Measurements from ENCODE around the gene MTSS2.

The MTSS2 gene

DNA sequence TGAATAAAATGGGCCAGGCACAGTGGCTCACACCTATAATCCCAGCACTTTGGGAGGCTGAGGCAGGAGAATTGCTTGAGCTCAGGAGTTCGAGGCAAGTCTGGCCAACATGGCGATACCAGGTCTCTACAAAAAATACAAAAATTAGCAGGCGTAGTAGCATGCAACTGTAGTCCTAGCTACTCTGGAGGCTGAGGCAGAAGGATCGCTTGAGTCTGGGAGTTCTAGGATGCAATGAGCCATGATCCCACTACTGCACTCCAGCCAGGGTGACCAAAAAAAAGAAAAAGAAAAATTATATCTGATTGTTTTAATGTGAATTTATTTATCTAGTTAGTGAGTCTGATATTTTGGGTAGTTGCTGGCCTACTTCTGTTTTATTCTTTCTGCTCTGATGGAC, 32.4 kb downstream of the MTSS2 start:
- Histone ChIP-seq H3K36me3 (ENCODE audit: insufficient read depth, insufficient read length, low read length) (no peaks in the 10 kb centered on the region), H3K9ac (ENCODE audit: insufficient read length, low read depth) (no peak overlapping the region), H3K27me3 (ENCODE audit: insufficient read depth, insufficient read length) (no peaks in the 10 kb centered on the region), H3K9me3 (ENCODE audit: insufficient read depth, low read length) (peaks cover 8% of the 10 kb centered on the region; the same call in 1 of the 2 replicates), H3K4me1 (ENCODE audit: insufficient read depth, insufficient read length) (peaks cover 12% of the 10 kb centered on the region), H3K4me3 (ENCODE audit: insufficient read length, low read depth) (no peak overlapping the region)
- TF ChIP-seq SUZ12 (IDR thresholded peaks at IDR 0.05; ENCODE audit: extremely low read depth, insufficient read depth, insufficient read length) (no peak), YY1 (IDR thresholded peaks at IDR 0.05; ENCODE audit: insufficient read depth, insufficient read length) (no peak), ZNF274 (IDR thresholded peaks at IDR 0.05; ENCODE audit: low read depth, low read length) (no peak)
- no peak for DNase-seq (ENCODE audit: low read depth, low spot score)

DNA sequence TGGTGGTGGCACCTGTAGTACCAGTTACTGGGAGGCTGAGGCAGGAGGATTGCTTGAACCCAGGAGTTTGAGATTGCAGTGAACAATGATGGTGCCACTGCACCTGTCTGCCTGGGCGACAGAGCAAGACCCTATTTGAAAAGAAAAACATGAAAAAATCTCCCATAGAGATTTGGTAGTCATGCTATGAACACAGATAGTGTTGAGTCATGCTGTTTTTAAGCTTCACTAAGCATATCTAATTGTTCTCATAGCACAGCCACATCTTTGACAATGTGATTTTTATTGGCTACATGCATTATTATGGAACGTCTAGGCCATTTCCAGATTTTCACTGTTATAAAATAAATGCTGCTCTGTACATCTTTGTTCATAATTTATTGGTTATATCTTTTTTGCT, 33.5 kb downstream of the MTSS2 start:
- Histone ChIP-seq H3K4me3 (ENCODE audit: insufficient read length, low read depth) (no peak overlapping the region), H3K4me1 (ENCODE audit: insufficient read depth, insufficient read length) (peaks cover 12% of the 10 kb centered on the region), H3K9ac (ENCODE audit: insufficient read length, low read depth) (no peak overlapping the region), H3K36me3 (ENCODE audit: insufficient read depth, insufficient read length, low read length) (no peaks in the 10 kb centered on the region), H3K27me3 (ENCODE audit: insufficient read depth, insufficient read length) (no peaks in the 10 kb centered on the region), H3K9me3 (ENCODE audit: insufficient read depth, low read length) (peaks cover 8% of the 10 kb centered on the region; the same call in 1 of the 2 replicates)
- no peak for DNase-seq (ENCODE audit: low read depth, low spot score)
- TF ChIP-seq SUZ12 (IDR thresholded peaks at IDR 0.05; ENCODE audit: extremely low read depth, insufficient read depth, insufficient read length): no peak
- TF ChIP-seq ZNF274 (IDR thresholded peaks at IDR 0.05; ENCODE audit: low read depth, low read length): no peak
- no peak for TF ChIP-seq YY1 (IDR thresholded peaks at IDR 0.05; ENCODE audit: insufficient read depth, insufficient read length)

DNA sequence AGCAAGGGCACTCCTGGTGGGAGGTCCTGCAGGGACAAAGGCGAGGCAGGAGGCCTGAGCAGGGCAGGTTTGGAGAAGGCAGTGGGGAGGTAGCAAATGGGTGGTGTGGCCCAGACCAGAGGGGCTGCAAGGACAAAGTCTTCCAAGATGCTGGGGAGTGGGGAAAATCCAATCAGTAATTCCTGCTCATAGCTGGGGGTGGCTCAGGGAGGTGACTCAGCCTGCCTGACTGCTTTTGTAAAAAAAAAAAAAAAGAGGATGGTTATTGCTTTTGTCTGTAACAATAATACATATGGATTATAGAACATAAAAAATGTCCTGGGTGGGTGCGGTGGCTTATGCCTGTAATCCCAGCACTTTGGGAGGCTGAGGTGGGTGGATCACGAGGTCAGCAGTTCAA, 34.3 kb downstream of the MTSS2 start:
- no peak for TF ChIP-seq YY1 (IDR thresholded peaks at IDR 0.05; ENCODE audit: insufficient read depth, insufficient read length)
- TF ChIP-seq SUZ12 (IDR thresholded peaks at IDR 0.05; ENCODE audit: extremely low read depth, insufficient read depth, insufficient read length): no peak
- TF ChIP-seq ZNF274 (IDR thresholded peaks at IDR 0.05; ENCODE audit: low read depth, low read length): no peak
- DNase-seq (ENCODE audit: low read depth, low spot score): no peak
- H3K4me1 ChIP-seq (ENCODE audit: insufficient read depth, insufficient read length): peaks cover 10% of the 10 kb centered on the region
- no peaks in the 10 kb centered on the region for H3K27me3 ChIP-seq (ENCODE audit: insufficient read depth, insufficient read length)
- H3K36me3 ChIP-seq (ENCODE audit: insufficient read depth, insufficient read length, low read length): no peaks in the 10 kb centered on the region
- no peak overlapping the region for H3K9ac ChIP-seq (ENCODE audit: insufficient read length, low read depth)
- peaks cover 8% of the 10 kb centered on the region; the same call in 1 of the 2 replicates for H3K9me3 ChIP-seq (ENCODE audit: insufficient read depth, low read length)
- H3K4me3 ChIP-seq (ENCODE audit: insufficient read length, low read depth): no peak overlapping the region

DNA sequence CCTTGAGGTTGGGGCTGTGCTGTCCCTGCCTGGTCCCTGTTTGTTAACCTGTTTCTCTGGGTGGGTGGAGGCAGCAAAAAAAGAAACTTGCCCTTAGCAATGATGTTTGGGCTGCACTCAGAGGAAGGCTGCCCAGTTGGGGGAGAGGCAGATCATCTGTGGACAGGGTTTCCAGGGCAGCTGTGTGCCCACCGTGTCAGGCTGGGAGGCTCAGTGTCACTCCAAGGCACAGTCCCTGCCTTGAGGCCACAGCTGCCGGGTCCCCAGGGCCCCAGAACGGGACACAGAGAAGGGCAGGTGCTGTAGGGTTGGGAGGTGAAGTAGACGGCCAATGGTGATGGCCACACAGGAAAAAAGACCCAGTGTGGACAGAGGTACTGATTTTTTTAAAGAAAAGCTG, 35.6 kb downstream of the MTSS2 start:
- no peak for TF ChIP-seq YY1 (IDR thresholded peaks at IDR 0.05; ENCODE audit: insufficient read depth, insufficient read length)
- no peak for TF ChIP-seq SUZ12 (IDR thresholded peaks at IDR 0.05; ENCODE audit: extremely low read depth, insufficient read depth, insufficient read length)
- TF ChIP-seq ZNF274 (IDR thresholded peaks at IDR 0.05; ENCODE audit: low read depth, low read length): no peak
- Histone ChIP-seq H3K27me3 (ENCODE audit: insufficient read depth, insufficient read length) (no peaks in the 10 kb centered on the region), H3K9me3 (ENCODE audit: insufficient read depth, low read length) (peaks cover 8% of the 10 kb centered on the region; the same call in 1 of the 2 replicates)

DNA sequence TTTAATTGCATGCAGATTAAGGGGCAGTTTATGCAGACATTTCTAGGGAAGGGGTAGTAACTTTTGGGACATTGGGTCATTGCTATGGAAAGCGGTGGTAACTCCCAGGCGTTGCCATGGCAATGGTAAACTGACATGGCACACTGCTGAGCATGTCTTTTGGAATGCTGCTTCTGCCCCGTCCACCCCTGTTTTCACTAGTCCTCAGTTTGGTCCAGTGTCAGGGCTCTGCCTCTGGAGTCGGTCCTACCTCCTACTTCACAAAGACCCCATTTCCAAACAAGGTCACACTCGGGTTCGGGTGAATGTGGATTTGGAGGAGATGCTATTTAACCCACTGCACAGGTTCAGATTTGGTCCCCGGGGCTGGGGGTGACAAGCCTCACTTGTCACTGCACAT, 36.6 kb downstream of the MTSS2 start:
- no peaks in the 10 kb centered on the region for H3K27me3 ChIP-seq (ENCODE audit: insufficient read depth, insufficient read length)
- H3K36me3 ChIP-seq (ENCODE audit: insufficient read depth, insufficient read length, low read length): no peaks in the 10 kb centered on the region
- TF ChIP-seq YY1 (IDR thresholded peaks at IDR 0.05; ENCODE audit: insufficient read depth, insufficient read length): no peak
- H3K9me3 ChIP-seq (ENCODE audit: insufficient read depth, low read length): peaks cover 8% of the 10 kb centered on the region; the same call in 1 of the 2 replicates
- H3K4me1 ChIP-seq (ENCODE audit: insufficient read depth, insufficient read length): peaks cover 8% of the 10 kb centered on the region
- H3K9ac ChIP-seq (ENCODE audit: insufficient read length, low read depth): no peak overlapping the region
- DNase-seq (ENCODE audit: low read depth, low spot score): no peak
- H3K4me3 ChIP-seq (ENCODE audit: insufficient read length, low read depth): no peak overlapping the region

More for the DNA sequence above, 35.6 kb downstream of the MTSS2 start:
- Histone ChIP-seq H3K36me3 (ENCODE audit: insufficient read depth, insufficient read length, low read length) (no peaks in the 10 kb centered on the region), H3K9ac (ENCODE audit: insufficient read length, low read depth) (no peak overlapping the region), H3K4me1 (ENCODE audit: insufficient read depth, insufficient read length) (peaks cover 9% of the 10 kb centered on the region), H3K4me3 (ENCODE audit: insufficient read length, low read depth) (no peak overlapping the region)
- no peak for DNase-seq (ENCODE audit: low read depth, low spot score)

DNA sequence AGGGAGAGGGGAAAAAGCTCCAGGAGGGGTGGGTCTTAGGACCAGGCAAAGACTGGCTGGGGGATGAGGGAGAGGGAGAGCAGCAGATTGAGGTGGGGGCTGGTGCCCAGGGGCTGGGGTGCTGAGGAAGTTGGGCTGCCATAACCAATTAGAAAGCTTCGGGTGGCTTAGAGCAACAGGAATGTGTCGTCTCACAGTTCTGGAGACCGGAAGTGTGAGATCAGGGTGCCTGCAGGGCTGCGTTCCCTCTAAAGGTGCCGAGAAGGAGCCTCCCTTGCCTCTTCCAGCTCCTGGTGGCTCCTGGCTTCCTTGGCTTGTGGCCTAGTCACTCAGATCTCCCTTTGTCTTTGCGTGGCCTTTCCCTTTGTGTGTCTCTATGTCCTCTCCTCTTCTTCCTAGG, 37.2 kb downstream of the MTSS2 start:
- no peak overlapping the region for H3K9ac ChIP-seq (ENCODE audit: insufficient read length, low read depth)
- H3K36me3 ChIP-seq (ENCODE audit: insufficient read depth, insufficient read length, low read length): no peaks in the 10 kb centered on the region
- no peak for DNase-seq (ENCODE audit: low read depth, low spot score)
- peaks cover 4% of the 10 kb centered on the region for H3K4me1 ChIP-seq (ENCODE audit: insufficient read depth, insufficient read length)
- H3K27me3 ChIP-seq (ENCODE audit: insufficient read depth, insufficient read length): no peaks in the 10 kb centered on the region
- H3K4me3 ChIP-seq (ENCODE audit: insufficient read length, low read depth): no peak overlapping the region
- H3K9me3 ChIP-seq (ENCODE audit: insufficient read depth, low read length): peaks cover 8% of the 10 kb centered on the region; the same call in 1 of the 2 replicates
- TF ChIP-seq SUZ12 (IDR thresholded peaks at IDR 0.05; ENCODE audit: extremely low read depth, insufficient read depth, insufficient read length): no peak
- no peak for TF ChIP-seq YY1 (IDR thresholded peaks at IDR 0.05; ENCODE audit: insufficient read depth, insufficient read length)
- no peak for TF ChIP-seq ZNF274 (IDR thresholded peaks at IDR 0.05; ENCODE audit: low read depth, low read length)

DNA sequence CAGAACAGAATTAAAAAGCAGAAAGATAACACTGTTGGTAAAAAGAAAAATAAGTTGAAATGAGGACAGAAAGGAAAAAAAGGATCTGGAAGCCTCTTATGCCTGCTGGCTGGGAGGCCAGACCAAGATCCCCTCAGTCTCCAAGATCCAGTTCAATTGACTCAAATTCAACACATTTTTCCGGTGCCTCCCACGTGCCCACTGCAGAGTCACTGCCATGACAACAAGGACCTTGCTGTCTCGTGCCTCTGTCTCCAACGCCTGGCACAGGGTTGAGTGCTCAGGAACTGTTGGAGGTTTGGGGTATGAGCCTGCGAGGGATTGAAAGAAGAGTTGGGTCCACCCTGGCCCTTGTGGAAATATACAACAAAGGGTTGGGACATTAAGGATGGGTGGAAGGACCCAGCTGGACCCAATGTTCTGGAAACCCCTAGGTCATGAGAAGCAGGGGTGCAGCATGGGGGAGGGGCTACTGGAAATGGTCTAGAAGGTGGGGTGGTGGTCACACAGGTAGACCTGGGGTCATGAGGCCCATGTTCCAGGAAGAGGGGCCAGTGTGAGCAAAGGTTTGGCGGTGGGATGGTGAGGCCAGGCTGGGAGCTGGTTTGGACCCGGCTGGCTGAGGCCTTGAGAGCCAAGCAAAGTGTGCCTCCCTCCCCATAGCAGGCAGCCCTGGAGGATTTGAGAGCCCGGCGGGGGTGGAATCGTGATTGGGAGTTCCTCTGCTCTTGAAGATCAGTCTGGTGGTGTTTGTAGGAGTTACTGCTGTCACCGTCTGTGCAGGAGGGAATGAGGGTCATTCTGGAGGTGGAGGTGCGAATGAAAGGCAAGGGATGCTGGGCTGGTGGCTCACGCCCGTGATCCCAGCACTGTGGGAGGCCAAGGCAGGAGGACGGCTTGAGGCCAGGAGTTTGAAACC, 38.2 kb downstream of the MTSS2 start:
- H3K4me1 ChIP-seq (ENCODE audit: insufficient read depth, insufficient read length): peaks cover 2% of the 10 kb centered on the region
- no peak overlapping the region for H3K4me3 ChIP-seq (ENCODE audit: insufficient read length, low read depth)
- no peak for DNase-seq (ENCODE audit: low read depth, low spot score)
- TF ChIP-seq YY1 (IDR thresholded peaks at IDR 0.05; ENCODE audit: insufficient read depth, insufficient read length) (no peak), ZNF274 (IDR thresholded peaks at IDR 0.05; ENCODE audit: low read depth, low read length) (no peak), SUZ12 (IDR thresholded peaks at IDR 0.05; ENCODE audit: extremely low read depth, insufficient read depth, insufficient read length) (no peak)
- H3K36me3 ChIP-seq (ENCODE audit: insufficient read depth, insufficient read length, low read length): no peaks in the 10 kb centered on the region
- H3K9ac ChIP-seq (ENCODE audit: insufficient read length, low read depth): no peak overlapping the region
- H3K9me3 ChIP-seq (ENCODE audit: insufficient read depth, low read length): peaks cover 8% of the 10 kb centered on the region; the same call in 1 of the 2 replicates
- no peaks in the 10 kb centered on the region for H3K27me3 ChIP-seq (ENCODE audit: insufficient read depth, insufficient read length)
